ENCODE measurements around the gene SEL1L3. TPM values are rescaled to one million over a fixed set of nuclear protein-coding genes. Genes with fewer than 3 reads are reported as not detected.

SEL1L3 gene
- total RNA-seq, 1 donor from 2014 or later: 3.2 TPM

DNA sequence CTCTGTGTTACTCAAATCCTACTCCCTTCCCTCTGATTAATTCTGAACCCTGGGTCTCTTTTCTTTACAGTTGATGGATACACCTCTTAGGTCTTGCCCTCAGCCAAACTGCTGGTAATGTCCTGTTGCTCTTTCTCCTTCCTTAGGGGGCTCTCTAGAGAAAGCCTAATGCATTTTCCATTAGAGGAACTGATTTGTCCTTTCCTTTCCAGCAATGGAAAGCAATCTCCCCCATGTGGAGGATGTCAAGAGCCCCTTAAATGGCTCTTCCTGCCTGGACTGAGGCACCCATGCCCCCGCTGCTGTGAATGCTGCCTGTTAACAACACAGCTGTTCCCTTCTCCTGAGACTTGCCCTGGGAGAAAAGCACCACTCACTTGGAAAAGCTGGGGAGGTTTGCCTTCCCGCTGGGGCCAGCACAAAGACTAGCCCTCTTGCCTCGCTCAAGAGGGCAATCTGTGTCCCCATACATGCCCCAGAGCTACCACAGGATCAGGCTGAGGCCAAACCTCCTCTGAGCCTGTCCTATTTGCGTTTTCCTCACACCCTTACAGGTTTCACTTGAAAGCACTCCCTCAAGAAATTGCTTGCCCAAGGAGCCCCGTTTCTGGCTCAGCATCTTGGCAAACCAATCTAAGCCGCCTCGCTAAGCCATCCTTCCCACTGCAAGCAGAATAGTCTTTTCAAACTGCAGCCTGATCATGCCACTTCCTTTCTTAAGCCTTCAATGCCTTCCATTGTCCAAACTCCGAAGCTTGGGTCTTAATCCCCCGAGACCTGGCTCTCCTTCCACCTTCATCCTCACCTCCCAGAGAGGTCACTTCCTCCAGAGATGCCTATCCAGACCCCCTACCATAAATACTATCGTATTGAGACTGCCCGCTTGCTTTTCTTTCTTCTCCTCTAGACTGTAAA is 28.0 kb upstream of the SEL1L3 start:
- H3K27ac ChIP-seq (replicated peaks): no peak overlapping the region
- H3K4me1 ChIP-seq: peaks cover 3% of the 10 kb centered on the region
- no peak for DNase-seq
- H3K9me3 ChIP-seq (replicated peaks): no peaks in the 10 kb centered on the region
- intact Hi-C loops (cut with micrococcal nuclease): no loop called here
- H3K27me3 ChIP-seq (ENCODE audit: low read depth): no peaks in the 10 kb centered on the region
- H3K4me3 ChIP-seq: no peak overlapping the region
- no peaks in the 10 kb centered on the region for H3K36me3 ChIP-seq
- TF ChIP-seq, protein P1, sequence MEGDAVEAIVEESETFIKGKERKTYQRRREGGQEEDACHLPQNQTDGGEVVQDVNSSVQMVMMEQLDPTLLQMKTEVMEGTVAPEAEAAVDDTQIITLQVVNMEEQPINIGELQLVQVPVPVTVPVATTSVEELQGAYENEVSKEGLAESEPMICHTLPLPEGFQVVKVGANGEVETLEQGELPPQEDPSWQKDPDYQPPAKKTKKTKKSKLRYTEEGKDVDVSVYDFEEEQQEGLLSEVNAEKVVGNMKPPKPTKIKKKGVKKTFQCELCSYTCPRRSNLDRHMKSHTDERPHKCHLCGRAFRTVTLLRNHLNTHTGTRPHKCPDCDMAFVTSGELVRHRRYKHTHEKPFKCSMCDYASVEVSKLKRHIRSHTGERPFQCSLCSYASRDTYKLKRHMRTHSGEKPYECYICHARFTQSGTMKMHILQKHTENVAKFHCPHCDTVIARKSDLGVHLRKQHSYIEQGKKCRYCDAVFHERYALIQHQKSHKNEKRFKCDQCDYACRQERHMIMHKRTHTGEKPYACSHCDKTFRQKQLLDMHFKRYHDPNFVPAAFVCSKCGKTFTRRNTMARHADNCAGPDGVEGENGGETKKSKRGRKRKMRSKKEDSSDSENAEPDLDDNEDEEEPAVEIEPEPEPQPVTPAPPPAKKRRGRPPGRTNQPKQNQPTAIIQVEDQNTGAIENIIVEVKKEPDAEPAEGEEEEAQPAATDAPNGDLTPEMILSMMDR (IDR thresholded peaks at IDR 0.05; ENCODE audit: borderline replicate concordance): no peak

- Histone ChIP-seq H3K27me3 (ENCODE audit: low read depth) (no peaks in the 10 kb centered on the region), H3K27ac (replicated peaks) (no peak overlapping the region), H3K36me3 (no peaks in the 10 kb centered on the region), H3K4me1 (peaks cover 3% of the 10 kb centered on the region), H3K9me3 (replicated peaks) (no peaks in the 10 kb centered on the region), H3K4me3 (no peak overlapping the region)
- intact Hi-C loops (cut with micrococcal nuclease): no loop called here
- DNase-seq: no peak
- TF ChIP-seq, protein P1 (IDR thresholded peaks at IDR 0.05; ENCODE audit: borderline replicate concordance): no peak
Measured at GRCh38 chr4:25889589-25890503, 27.1 kb upstream of the SEL1L3 start.

GRCh38 chr4:25888781-25889180 is 26.0 kb upstream of the SEL1L3 start:
- H3K4me1 ChIP-seq: peaks cover 10% of the 10 kb centered on the region
- H3K36me3 ChIP-seq: no peaks in the 10 kb centered on the region
- no peaks in the 10 kb centered on the region for H3K27me3 ChIP-seq (ENCODE audit: low read depth)
- intact Hi-C loops (cut with micrococcal nuclease): no loop called here
- no peaks in the 10 kb centered on the region for H3K9me3 ChIP-seq (replicated peaks)
- TF ChIP-seq, protein P1 (IDR thresholded peaks at IDR 0.05; ENCODE audit: borderline replicate concordance): no peak
- no peak overlapping the region for H3K4me3 ChIP-seq
- no peak overlapping the region for H3K27ac ChIP-seq (replicated peaks)
- no peak for DNase-seq

- Histone ChIP-seq H3K36me3 (no peaks in the 10 kb centered on the region), H3K27me3 (ENCODE audit: low read depth) (no peaks in the 10 kb centered on the region), H3K4me1 (peaks cover 7% of the 10 kb centered on the region), H3K4me3 (no peak overlapping the region), H3K27ac (replicated peaks) (no peak overlapping the region), H3K9me3 (replicated peaks) (no peaks in the 10 kb centered on the region)
- no peak for DNase-seq
- intact Hi-C loops (cut with micrococcal nuclease): no loop called here
- TF ChIP-seq, protein P1 (IDR thresholded peaks at IDR 0.05; ENCODE audit: borderline replicate concordance): no peak
Measured at GRCh38 chr4:25884031-25884782, 21.4 kb upstream of the SEL1L3 start.

- Histone ChIP-seq H3K9me3 (replicated peaks) (no peaks in the 10 kb centered on the region), H3K4me3 (no peak overlapping the region), H3K36me3 (no peaks in the 10 kb centered on the region), H3K4me1 (peaks cover 7% of the 10 kb centered on the region), H3K27ac (replicated peaks) (no peak overlapping the region), H3K27me3 (ENCODE audit: low read depth) (no peaks in the 10 kb centered on the region)
- DNase-seq: no peak
- intact Hi-C loops (cut with micrococcal nuclease): no loop called here
- TF ChIP-seq, protein P1 (IDR thresholded peaks at IDR 0.05; ENCODE audit: borderline replicate concordance): no peak
Measured at GRCh38 chr4:25883565-25883964, 20.8 kb upstream of the SEL1L3 start.
